ENCODE results near the gene RSPH9. TPM values are rescaled to one million over a fixed set of nuclear protein-coding genes. Genes with fewer than 3 reads are reported as not detected.
"Not testable (repeated sequence)": the region's sequence is repeated elsewhere in the genome, so short reads cannot be mapped to it uniquely, and the experiment has no call there.

The RSPH9 gene
- total RNA-seq, 1 donor from 2014 or later, result 0.30 TPM

DNA sequence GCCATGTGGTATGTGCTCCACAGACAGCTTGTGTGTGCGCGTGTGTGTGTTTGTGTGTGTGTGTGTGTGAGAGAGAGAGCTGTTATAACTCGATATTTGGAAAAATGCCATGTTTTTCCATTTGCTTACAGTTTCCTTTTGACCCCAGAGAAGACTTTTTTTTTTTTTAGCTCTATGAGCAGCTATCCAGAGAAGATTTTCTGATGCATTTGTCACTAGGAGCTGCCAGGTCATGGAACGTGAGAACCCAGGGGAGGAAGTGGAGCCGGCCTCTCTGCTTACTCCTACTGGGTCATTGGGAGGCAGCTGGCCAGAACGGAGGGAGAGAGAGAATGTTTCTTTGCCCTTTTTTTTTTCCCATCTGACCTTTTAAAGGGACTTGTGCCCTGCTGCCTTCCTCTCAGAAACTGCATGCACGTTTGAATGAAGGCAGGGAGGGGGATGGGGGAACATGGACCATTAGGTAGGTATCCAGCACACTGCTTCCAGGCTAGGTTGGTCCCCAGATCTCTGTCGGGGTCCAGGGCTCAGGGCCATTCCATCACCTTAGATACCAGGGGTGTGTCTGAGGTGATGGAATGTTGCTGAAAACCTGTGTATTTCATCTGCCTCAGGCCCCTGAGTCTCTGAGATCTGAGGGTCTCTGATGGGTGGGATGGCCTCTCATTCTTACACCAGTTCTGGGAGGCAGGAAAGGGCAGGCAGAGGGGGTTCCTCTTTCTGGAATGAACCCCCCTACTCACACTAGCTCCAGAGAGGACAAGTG is 53.9 kb downstream of the RSPH9 start:
- no peak for DNase-seq (ENCODE audit: low read depth)
- peaks cover 16% of the 10 kb centered on the region for H3K4me1 Mint-ChIP-seq (ENCODE audit: low read depth, unreplicated experiment)
- H3K36me3 Mint-ChIP-seq (ENCODE audit: low read depth, unreplicated experiment), result no peaks in the 10 kb centered on the region
- H3K4me3 ChIP-seq (ENCODE audit: insufficient read depth, low read depth, low read length), result no peak overlapping the region
- no peaks in the 10 kb centered on the region for H3K27me3 Mint-ChIP-seq (ENCODE audit: low read depth, unreplicated experiment)
- no peaks in the 10 kb centered on the region for H3K9me3 Mint-ChIP-seq (ENCODE audit: unreplicated experiment)
- H3K9ac ChIP-seq (ENCODE audit: low read length), result no peak overlapping the region
- FAIRE-seq, result no peak
- H3K79me2 ChIP-seq (ENCODE audit: insufficient read depth, low read length), result no peaks in the 10 kb centered on the region
- H3K36me3 ChIP-seq (ENCODE audit: insufficient read depth, low read length), result no peaks in the 10 kb centered on the region
- H3K4me2 ChIP-seq (ENCODE audit: low read length), result no peak overlapping the region
- no peak for TF ChIP-seq EZH2 (IDR thresholded peaks at IDR 0.05; ENCODE audit: insufficient read depth, low read length)
- TF ChIP-seq, protein P1, sequence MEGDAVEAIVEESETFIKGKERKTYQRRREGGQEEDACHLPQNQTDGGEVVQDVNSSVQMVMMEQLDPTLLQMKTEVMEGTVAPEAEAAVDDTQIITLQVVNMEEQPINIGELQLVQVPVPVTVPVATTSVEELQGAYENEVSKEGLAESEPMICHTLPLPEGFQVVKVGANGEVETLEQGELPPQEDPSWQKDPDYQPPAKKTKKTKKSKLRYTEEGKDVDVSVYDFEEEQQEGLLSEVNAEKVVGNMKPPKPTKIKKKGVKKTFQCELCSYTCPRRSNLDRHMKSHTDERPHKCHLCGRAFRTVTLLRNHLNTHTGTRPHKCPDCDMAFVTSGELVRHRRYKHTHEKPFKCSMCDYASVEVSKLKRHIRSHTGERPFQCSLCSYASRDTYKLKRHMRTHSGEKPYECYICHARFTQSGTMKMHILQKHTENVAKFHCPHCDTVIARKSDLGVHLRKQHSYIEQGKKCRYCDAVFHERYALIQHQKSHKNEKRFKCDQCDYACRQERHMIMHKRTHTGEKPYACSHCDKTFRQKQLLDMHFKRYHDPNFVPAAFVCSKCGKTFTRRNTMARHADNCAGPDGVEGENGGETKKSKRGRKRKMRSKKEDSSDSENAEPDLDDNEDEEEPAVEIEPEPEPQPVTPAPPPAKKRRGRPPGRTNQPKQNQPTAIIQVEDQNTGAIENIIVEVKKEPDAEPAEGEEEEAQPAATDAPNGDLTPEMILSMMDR (IDR thresholded peaks at IDR 0.05; ENCODE audit: insufficient read depth, low read depth, low read length), result no peak
- no peak overlapping the region for H3K27ac ChIP-seq (ENCODE audit: low read depth, low read length)
- no peak overlapping the region for H3K4me3 Mint-ChIP-seq (ENCODE audit: unreplicated experiment)
- H3K27ac Mint-ChIP-seq (ENCODE audit: unreplicated experiment), result no peak overlapping the region
- H3K4me1 ChIP-seq (ENCODE audit: insufficient read depth, low read length), result peaks cover 25% of the 10 kb centered on the region
- no peaks in the 10 kb centered on the region for H3K9me3 ChIP-seq (ENCODE audit: insufficient read depth, low read depth, low read length)
- H4K20me1 ChIP-seq (ENCODE audit: insufficient read depth, low read length), result no peaks in the 10 kb centered on the region
- H3K27me3 ChIP-seq (ENCODE audit: insufficient read depth, low read length), result no peaks in the 10 kb centered on the region
- H2AFZ ChIP-seq (ENCODE audit: low read depth, low read length), result no peak overlapping the region

DNA sequence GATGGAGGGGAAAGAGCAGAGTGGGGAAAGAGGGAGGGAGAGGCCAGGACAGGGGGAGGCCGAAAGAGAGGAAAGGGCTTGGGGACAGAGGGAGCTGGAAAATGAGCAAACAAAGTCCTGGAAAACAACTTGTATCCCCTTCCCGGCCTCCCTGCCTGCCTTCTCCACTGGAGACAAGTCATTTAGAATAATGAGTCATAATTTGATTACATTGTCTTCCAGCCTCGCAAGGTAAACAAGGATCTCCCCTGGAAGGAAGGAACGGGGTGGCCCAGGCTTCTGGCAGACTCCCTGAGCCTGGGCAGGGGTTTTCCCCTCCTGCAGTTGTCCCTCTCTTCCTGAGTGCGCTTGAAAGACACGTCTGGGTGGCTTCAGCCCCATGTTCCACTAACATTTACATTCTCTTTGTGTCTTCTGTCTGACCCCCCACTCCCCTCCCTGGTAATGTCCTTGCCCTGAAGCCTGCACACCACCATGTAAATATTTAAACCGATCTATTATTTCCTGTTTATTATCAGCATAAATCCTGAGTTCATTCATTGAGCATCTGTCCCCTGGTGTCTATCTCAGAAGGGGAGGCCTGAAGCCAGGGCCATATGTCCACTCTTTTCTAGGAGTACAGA is 54.8 kb downstream of the RSPH9 start:
- no peaks in the 10 kb centered on the region for H3K9me3 ChIP-seq (ENCODE audit: insufficient read depth, low read depth, low read length)
- FAIRE-seq (no peak), DNase-seq (ENCODE audit: low read depth) (no peak)
- Mint-ChIP-seq H3K9me3 (ENCODE audit: unreplicated experiment) (no peaks in the 10 kb centered on the region), H3K27me3 (ENCODE audit: low read depth, unreplicated experiment) (no peaks in the 10 kb centered on the region), H3K36me3 (ENCODE audit: low read depth, unreplicated experiment) (no peaks in the 10 kb centered on the region), H3K4me3 (ENCODE audit: unreplicated experiment) (no peak overlapping the region), H3K27ac (ENCODE audit: unreplicated experiment) (no peak overlapping the region), H3K4me1 (ENCODE audit: low read depth, unreplicated experiment) (peaks cover 16% of the 10 kb centered on the region)
- H3K36me3 ChIP-seq (ENCODE audit: insufficient read depth, low read length), result no peaks in the 10 kb centered on the region
- H3K4me1 ChIP-seq (ENCODE audit: insufficient read depth, low read length), result peaks cover 25% of the 10 kb centered on the region
- H3K79me2 ChIP-seq (ENCODE audit: insufficient read depth, low read length), result no peaks in the 10 kb centered on the region
- H4K20me1 ChIP-seq (ENCODE audit: insufficient read depth, low read length), result no peaks in the 10 kb centered on the region
- H3K27me3 ChIP-seq (ENCODE audit: insufficient read depth, low read length), result no peaks in the 10 kb centered on the region
- H3K4me2 ChIP-seq (ENCODE audit: low read length), result no peak overlapping the region
- H2AFZ ChIP-seq (ENCODE audit: low read depth, low read length), result no peak overlapping the region
- H3K27ac ChIP-seq (ENCODE audit: low read depth, low read length), result no peak overlapping the region
- TF ChIP-seq, protein P1 (IDR thresholded peaks at IDR 0.05; ENCODE audit: insufficient read depth, low read depth, low read length), result no peak
- TF ChIP-seq EZH2 (IDR thresholded peaks at IDR 0.05; ENCODE audit: insufficient read depth, low read length), result no peak
- no peak overlapping the region for H3K9ac ChIP-seq (ENCODE audit: low read length)
- H3K4me3 ChIP-seq (ENCODE audit: insufficient read depth, low read depth, low read length), result no peak overlapping the region

DNA sequence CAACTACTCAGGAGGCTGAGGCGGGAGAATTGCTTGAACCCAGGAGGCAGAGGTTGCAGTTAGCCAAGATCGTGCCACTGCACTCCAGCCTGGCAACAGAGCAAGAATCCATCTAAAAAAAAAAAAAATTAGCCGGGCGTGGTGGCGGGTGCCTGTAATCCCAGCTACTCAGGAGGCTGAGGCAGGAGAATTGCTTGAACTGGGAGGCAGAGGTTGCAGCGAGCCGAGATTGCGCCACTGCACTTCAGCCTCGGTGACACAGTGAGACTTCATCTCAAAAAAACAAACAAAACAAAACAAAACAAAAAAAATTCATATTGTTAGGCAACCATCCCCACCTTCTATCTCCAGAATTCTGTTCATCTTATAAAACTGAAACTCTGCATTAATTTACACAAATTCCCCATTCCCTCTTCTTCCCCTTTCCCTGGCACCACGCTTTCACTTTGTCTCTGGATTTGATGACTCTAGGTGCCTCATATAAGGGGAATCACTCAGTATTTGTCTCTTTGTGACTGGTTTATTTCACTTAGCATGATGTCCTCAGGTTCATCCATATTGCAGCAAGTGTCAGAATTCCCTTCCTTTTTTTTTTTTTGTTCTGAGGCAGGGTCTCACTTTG is 56.2 kb downstream of the RSPH9 start:
- not testable (repeated sequence) for DNase-seq (ENCODE audit: low read depth); H2AFZ ChIP-seq (ENCODE audit: low read depth, low read length); FAIRE-seq; H3K36me3 Mint-ChIP-seq (ENCODE audit: low read depth, unreplicated experiment); H3K4me2 ChIP-seq (ENCODE audit: low read length); H3K27ac ChIP-seq (ENCODE audit: low read depth, low read length); H3K9me3 ChIP-seq (ENCODE audit: insufficient read depth, low read depth, low read length); H3K79me2 ChIP-seq (ENCODE audit: insufficient read depth, low read length); H4K20me1 ChIP-seq (ENCODE audit: insufficient read depth, low read length); H3K27ac Mint-ChIP-seq (ENCODE audit: unreplicated experiment); H3K9me3 Mint-ChIP-seq (ENCODE audit: unreplicated experiment); H3K4me3 ChIP-seq (ENCODE audit: insufficient read depth, low read depth, low read length); H3K4me3 Mint-ChIP-seq (ENCODE audit: unreplicated experiment); H3K27me3 Mint-ChIP-seq (ENCODE audit: low read depth, unreplicated experiment); H3K27me3 ChIP-seq (ENCODE audit: insufficient read depth, low read length); H3K9ac ChIP-seq (ENCODE audit: low read length); H3K36me3 ChIP-seq (ENCODE audit: insufficient read depth, low read length)
- H3K4me1 Mint-ChIP-seq (ENCODE audit: low read depth, unreplicated experiment), result peaks cover 19% of the 10 kb centered on the region
- H3K4me1 ChIP-seq (ENCODE audit: insufficient read depth, low read length), result peaks cover 25% of the 10 kb centered on the region
